Measurements from ENCODE around the gene PDCD4. TPM values are rescaled to one million over a fixed set of nuclear protein-coding genes. Genes with fewer than 3 reads are reported as not detected.

The PDCD4 gene
- total and polyA plus RNA-seq, 2 donors (not counting 3 experiments of a cell fraction or from before 2014, with no cell fraction given) = 14.4 to 47.9 TPM

DNA sequence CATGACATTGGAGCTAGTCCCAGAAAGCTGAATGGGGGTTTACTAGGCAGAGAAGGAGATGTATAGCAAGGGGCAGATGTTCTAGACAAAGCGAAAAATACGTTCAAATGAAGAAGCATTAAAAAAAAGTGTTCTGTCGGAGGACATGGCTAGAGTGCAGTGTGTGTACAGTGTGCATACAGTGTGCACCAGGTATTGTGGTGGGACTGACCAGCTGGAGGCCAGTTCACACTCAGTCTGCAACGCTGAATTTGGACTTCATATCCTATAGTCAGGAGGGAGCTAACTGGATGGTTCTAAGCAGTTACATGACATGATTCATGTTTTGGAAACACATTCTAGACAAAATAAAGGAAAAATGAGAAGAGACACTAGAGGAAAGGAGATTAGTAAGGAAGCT is 38.4 kb downstream of the PDCD4 start:
- intact Hi-C loops (cut with micrococcal nuclease) (no loop called here), dilution Hi-C loops (cut with MboI; ENCODE audit: extremely low pct_ligation_motif_present, low sequenced_read_pairs) (no loop called here)
- Histone ChIP-seq H3K27ac (ENCODE audit: insufficient read depth, low read depth, low read length) (no peak overlapping the region), H3K9me1 (replicated peaks; ENCODE audit: control insufficient read depth, extremely low read depth, insufficient read depth, low read length) (no peaks in the 10 kb centered on the region), H3K4me1 (ENCODE audit: control insufficient read depth, extremely low read depth, insufficient read depth, low read length) (no peaks in the 10 kb centered on the region), H4K20me1 (replicated peaks; ENCODE audit: control insufficient read depth, extremely low read depth, insufficient read depth, low read length) (no peaks in the 10 kb centered on the region), H3K36me3 (ENCODE audit: control insufficient read depth in 2 of 2, extremely low read depth in 1 of 2, insufficient read depth in 2 of 2, low read length in 2 of 2) (no peaks in the 10 kb centered on the region), H3K4me2 (ENCODE audit: insufficient read depth, low read length) (no peak overlapping the region), H3K4me3 (replicated peaks in 1 of 3; ENCODE audit: insufficient read depth in 1 of 3, low read depth in 1 of 3, low read length in 3 of 3) (no peak overlapping the region), H3K27me3 (ENCODE audit: control insufficient read depth in 2 of 2, insufficient read depth in 2 of 2, low read length in 2 of 2) (no peaks in the 10 kb centered on the region), H3K9me3 (replicated peaks; ENCODE audit: control insufficient read depth, insufficient read depth, low read length) (no peaks in the 10 kb centered on the region), H3K79me2 (ENCODE audit: control insufficient read depth, insufficient read depth, low read length) (no peaks in the 10 kb centered on the region), H2AFZ (ENCODE audit: low read depth, low read length) (no peak overlapping the region), H3K9ac (replicated peaks; ENCODE audit: extremely low read depth, insufficient read depth, low read length) (no peak overlapping the region)
- no peak for TF ChIP-seq GATA2 (IDR thresholded peaks at IDR 0.05; ENCODE audit: insufficient read depth, insufficient read length, low read depth, low read length)
- no peak for TF ChIP-seq POLR2A (IDR thresholded peaks at IDR 0.05; ENCODE audit: low read depth, low read length)
- TF ChIP-seq, protein P1, sequence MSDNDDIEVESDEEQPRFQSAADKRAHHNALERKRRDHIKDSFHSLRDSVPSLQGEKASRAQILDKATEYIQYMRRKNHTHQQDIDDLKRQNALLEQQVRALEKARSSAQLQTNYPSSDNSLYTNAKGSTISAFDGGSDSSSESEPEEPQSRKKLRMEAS (IDR thresholded peaks at IDR 0.05; ENCODE audit: insufficient read depth, insufficient read length) = no peak
- TF ChIP-seq MYC (IDR thresholded peaks at IDR 0.05; ENCODE audit: low read depth, low read length) = no peak
- no TSS peak for BruUV-seq (replicated peaks)
- DNase-seq (ENCODE audit: low read depth, low spot score) (no peak), FAIRE-seq (no peak)
- ChIA-PET CTCF (interaction anchor here (1.3 to 1.7 kb wide), 5 partner anchors 8 to 164 kb away, joined by 3 to 6 read pairs (median 6); partner anchors contain the start of genes BBIP1 and SHOC2), POLR2A (interaction anchor here (2.1 kb wide), 1 partner anchor 9 kb away, joined by 11 read pairs; the partner anchor contains the start of genes BBIP1 and SHOC2)

DNA sequence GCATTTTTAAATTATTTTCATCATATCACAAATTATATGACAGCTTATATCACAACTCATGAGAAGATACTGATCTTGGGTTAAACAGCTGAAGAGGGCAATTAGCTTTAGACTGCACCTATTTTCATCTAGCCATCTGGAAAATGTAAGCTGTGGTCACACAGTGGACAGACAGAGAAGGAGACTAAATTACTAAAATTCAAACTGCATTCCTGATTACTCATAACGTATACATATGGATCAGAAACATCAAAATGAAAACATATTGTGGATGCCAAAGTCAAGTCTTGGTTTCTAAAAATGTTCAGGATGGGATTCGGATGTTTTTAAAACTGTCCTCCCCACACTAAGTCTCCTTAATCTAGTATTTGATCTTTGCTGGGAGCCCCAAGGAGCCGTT is 40.6 kb downstream of the PDCD4 start:
- Histone ChIP-seq H3K4me1 (ENCODE audit: control insufficient read depth, extremely low read depth, insufficient read depth, low read length) (no peaks in the 10 kb centered on the region), H3K4me2 (ENCODE audit: insufficient read depth, low read length) (no peak overlapping the region), H3K9me1 (replicated peaks; ENCODE audit: control insufficient read depth, extremely low read depth, insufficient read depth, low read length) (no peaks in the 10 kb centered on the region), H3K79me2 (ENCODE audit: control insufficient read depth, insufficient read depth, low read length) (no peaks in the 10 kb centered on the region), H3K9ac (replicated peaks; ENCODE audit: extremely low read depth, insufficient read depth, low read length) (no peak overlapping the region), H3K36me3 (ENCODE audit: control insufficient read depth in 2 of 2, extremely low read depth in 1 of 2, insufficient read depth in 2 of 2, low read length in 2 of 2) (no peaks in the 10 kb centered on the region), H4K20me1 (replicated peaks; ENCODE audit: control insufficient read depth, extremely low read depth, insufficient read depth, low read length) (no peaks in the 10 kb centered on the region), H3K9me3 (replicated peaks; ENCODE audit: control insufficient read depth, insufficient read depth, low read length) (no peaks in the 10 kb centered on the region), H2AFZ (ENCODE audit: low read depth, low read length) (no peak overlapping the region), H3K4me3 (replicated peaks in 1 of 3; ENCODE audit: insufficient read depth in 1 of 3, low read depth in 1 of 3, low read length in 3 of 3) (no peak overlapping the region), H3K27me3 (ENCODE audit: control insufficient read depth in 2 of 2, insufficient read depth in 2 of 2, low read length in 2 of 2) (no peaks in the 10 kb centered on the region), H3K27ac (ENCODE audit: insufficient read depth, low read depth, low read length) (no peak overlapping the region)
- TF ChIP-seq FOS (IDR thresholded peaks at IDR 0.05; ENCODE audit: borderline replicate concordance, insufficient read depth, low read length) = no peak
- TF ChIP-seq, protein P2, sequence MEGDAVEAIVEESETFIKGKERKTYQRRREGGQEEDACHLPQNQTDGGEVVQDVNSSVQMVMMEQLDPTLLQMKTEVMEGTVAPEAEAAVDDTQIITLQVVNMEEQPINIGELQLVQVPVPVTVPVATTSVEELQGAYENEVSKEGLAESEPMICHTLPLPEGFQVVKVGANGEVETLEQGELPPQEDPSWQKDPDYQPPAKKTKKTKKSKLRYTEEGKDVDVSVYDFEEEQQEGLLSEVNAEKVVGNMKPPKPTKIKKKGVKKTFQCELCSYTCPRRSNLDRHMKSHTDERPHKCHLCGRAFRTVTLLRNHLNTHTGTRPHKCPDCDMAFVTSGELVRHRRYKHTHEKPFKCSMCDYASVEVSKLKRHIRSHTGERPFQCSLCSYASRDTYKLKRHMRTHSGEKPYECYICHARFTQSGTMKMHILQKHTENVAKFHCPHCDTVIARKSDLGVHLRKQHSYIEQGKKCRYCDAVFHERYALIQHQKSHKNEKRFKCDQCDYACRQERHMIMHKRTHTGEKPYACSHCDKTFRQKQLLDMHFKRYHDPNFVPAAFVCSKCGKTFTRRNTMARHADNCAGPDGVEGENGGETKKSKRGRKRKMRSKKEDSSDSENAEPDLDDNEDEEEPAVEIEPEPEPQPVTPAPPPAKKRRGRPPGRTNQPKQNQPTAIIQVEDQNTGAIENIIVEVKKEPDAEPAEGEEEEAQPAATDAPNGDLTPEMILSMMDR (IDR thresholded peaks at IDR 0.05; ENCODE audit: extremely low read depth in 1 of 2, insufficient read depth in 1 of 2, low read depth in 1 of 2, low read length in 2 of 2) = no peak
- no peak for TF ChIP-seq POLR2A (IDR thresholded peaks at IDR 0.05; ENCODE audit: low read depth, low read length)
- TF ChIP-seq EZH2 (IDR thresholded peaks at IDR 0.05; ENCODE audit: borderline replicate concordance, low read depth, low read length, severe bottlenecking) = no peak
- TF ChIP-seq, protein P1 (IDR thresholded peaks at IDR 0.05; ENCODE audit: insufficient read depth, insufficient read length) = no peak
- TF ChIP-seq GATA2 (IDR thresholded peaks at IDR 0.05; ENCODE audit: insufficient read depth, insufficient read length, low read depth, low read length) = no peak
- no peak for TF ChIP-seq POLR2AphosphoS5 (IDR thresholded peaks at IDR 0.05; ENCODE audit: insufficient read depth, low read depth, low read length)
- no peak for TF ChIP-seq JUN (IDR thresholded peaks at IDR 0.05; ENCODE audit: borderline replicate concordance, insufficient read depth, insufficient read length, low read depth)
- no peak for TF ChIP-seq MYC (IDR thresholded peaks at IDR 0.05; ENCODE audit: low read depth, low read length)
- no TSS peak for BruUV-seq (replicated peaks)
- dilution Hi-C loops (cut with MboI; ENCODE audit: extremely low pct_ligation_motif_present, low sequenced_read_pairs) = no loop called here
- ChIA-PET POLR2A (no interaction called here), CTCF (interaction anchor here (0.8 to 1.4 kb wide), 6 partner anchors 9 to 166 kb away, joined by 3 to 6 read pairs (median 4); no protein-coding TSS in a partner anchor)
- FAIRE-seq = no peak
- intact Hi-C loops (cut with micrococcal nuclease) = no loop called here
- DNase-seq (ENCODE audit: low read depth, low spot score) = no peak

Data from endothelial cell of umbilical vein (primary cell).